ENCODE data around the gene CPAMD8.
"Not testable (repeated sequence)": the region's sequence is repeated elsewhere in the genome, so short reads cannot be mapped to it uniquely, and the experiment has no call there.

Gene CPAMD8

GRCh38 chr19:16946951-16947940 is 79.4 kb downstream of the CPAMD8 start:
- DNase-seq (ENCODE audit: low read depth): no peak

- no peak for DNase-seq (ENCODE audit: low read depth)
Measured at GRCh38 chr19:16945762-16946465, 80.7 kb downstream of the CPAMD8 start.

- no peak for DNase-seq (ENCODE audit: low read depth)
Measured at GRCh38 chr19:16945364-16945714, 81.3 kb downstream of the CPAMD8 start.

GRCh38 chr19:16944626-16945363 is 81.8 kb downstream of the CPAMD8 start:
- no peak for DNase-seq (ENCODE audit: low read depth)

GRCh38 chr19:16943942-16944625 is 82.5 kb downstream of the CPAMD8 start:
- DNase-seq (ENCODE audit: low read depth): no peak

GRCh38 chr19:16943090-16943489 is 83.5 kb downstream of the CPAMD8 start:
- DNase-seq (ENCODE audit: low read depth): not testable (repeated sequence)

GRCh38 chr19:16942583-16942982 is 84.0 kb downstream of the CPAMD8 start:
- DNase-seq (ENCODE audit: low read depth): no peak

- DNase-seq (ENCODE audit: low read depth): no peak
Measured at GRCh38 chr19:16940626-16941025, 86.0 kb downstream of the CPAMD8 start.

GRCh38 chr19:16940063-16940462 is 86.5 kb downstream of the CPAMD8 start:
- not testable (repeated sequence) for DNase-seq (ENCODE audit: low read depth)

- no peak for DNase-seq (ENCODE audit: low read depth)
Measured at GRCh38 chr19:16938211-16938610, 88.4 kb downstream of the CPAMD8 start.

- DNase-seq (ENCODE audit: low read depth): not testable (repeated sequence)
Measured at GRCh38 chr19:16937796-16938195, 88.8 kb downstream of the CPAMD8 start.

- DNase-seq (ENCODE audit: low read depth): no peak
Measured at GRCh38 chr19:16936901-16937300, 89.7 kb downstream of the CPAMD8 start.

- no peak for DNase-seq (ENCODE audit: low read depth)
Measured at GRCh38 chr19:16934489-16934888, 92.1 kb downstream of the CPAMD8 start.

GRCh38 chr19:16931306-16931705 is 95.3 kb downstream of the CPAMD8 start:
- no peak for DNase-seq (ENCODE audit: low read depth)

- DNase-seq (ENCODE audit: low read depth): no peak
Measured at GRCh38 chr19:16930753-16931152, 95.9 kb downstream of the CPAMD8 start.

GRCh38 chr19:16928916-16929315 is 97.7 kb downstream of the CPAMD8 start:
- DNase-seq (ENCODE audit: low read depth): no peak

GRCh38 chr19:16928351-16928750 is 98.3 kb downstream of the CPAMD8 start:
- no peak for DNase-seq (ENCODE audit: low read depth)

- DNase-seq (ENCODE audit: low read depth): no peak
Measured at GRCh38 chr19:16927883-16928282, 98.7 kb downstream of the CPAMD8 start.

- DNase-seq (ENCODE audit: low read depth): no peak
Measured at GRCh38 chr19:16922949-16923348, 103.7 kb downstream of the CPAMD8 start.

GRCh38 chr19:16922592-16922934 is 104.0 kb downstream of the CPAMD8 start:
- DNase-seq (ENCODE audit: low read depth): no peak

GRCh38 chr19:16921766-16922591 is 104.6 kb downstream of the CPAMD8 start:
- no peak for DNase-seq (ENCODE audit: low read depth)

Measured in stimulated activated CD8-positive, alpha-beta memory T cell treated with anti-CD3 and anti-CD28 coated beads, Interleukin-12 subunit alpha, Interleukin-12 subunit beta, amount 100 ng/mL, for 1 hour (primary cell).